EL (cell line): ENCODE data around the gene SATB1.
A peak's percentile ranks its signal among the peaks of the same experiment; 100 is the strongest.

ENCODE experiments used
- DNase-seq: peaks from one replicate; pipeline ENCODE4 v3.0.0-alpha.2; 2016

SATB1 gene

DNA sequence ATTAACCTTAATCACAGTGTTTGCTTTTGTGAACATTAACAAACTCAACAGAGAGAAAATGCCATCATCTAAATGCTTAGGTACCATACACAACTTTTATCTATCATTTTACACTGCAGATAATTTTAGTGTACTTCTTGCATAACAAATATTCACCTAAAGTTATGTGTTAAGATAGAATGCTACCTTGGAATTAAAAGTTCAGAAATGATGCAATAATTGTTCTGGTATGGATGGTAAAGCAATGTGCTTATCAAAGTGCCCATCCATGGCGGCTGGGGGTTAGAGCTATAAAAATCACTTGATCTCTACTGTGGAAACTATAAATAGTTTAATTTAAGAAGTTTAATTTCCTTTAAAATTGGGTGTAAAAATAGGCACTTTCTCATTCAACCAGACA is 28.7 kb downstream of the SATB1 start:
- no peak for DNase-seq

DNA sequence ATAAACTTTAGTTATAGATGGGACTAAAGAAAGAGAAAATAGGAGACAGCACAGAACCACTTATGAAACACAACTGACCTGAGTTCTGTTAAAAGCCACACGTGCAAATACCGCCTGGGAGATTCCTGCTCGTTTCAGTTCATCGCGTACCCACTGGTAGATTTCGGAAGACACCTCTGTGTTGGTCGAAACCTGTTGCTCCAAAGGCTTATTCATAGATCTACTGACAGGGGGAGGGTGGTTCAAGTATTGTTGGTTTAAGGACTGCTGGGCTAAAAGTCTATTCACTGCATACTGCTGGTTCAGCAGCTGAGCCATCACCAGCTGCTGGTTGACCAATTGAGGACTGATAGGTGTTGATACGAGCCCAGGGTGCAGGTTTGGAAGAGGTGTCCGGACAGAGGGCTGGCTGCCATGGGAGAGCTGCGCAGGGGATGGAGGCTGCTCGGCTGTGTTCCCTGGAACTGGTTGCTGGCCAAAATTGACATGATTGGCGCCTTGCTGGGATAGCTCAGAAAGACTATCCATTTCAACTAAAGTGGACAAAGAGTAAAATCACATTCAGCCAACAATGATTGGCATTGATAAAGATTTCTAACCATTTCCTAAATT is 30.6 kb downstream of the SATB1 start:
- no peak for DNase-seq

DNA sequence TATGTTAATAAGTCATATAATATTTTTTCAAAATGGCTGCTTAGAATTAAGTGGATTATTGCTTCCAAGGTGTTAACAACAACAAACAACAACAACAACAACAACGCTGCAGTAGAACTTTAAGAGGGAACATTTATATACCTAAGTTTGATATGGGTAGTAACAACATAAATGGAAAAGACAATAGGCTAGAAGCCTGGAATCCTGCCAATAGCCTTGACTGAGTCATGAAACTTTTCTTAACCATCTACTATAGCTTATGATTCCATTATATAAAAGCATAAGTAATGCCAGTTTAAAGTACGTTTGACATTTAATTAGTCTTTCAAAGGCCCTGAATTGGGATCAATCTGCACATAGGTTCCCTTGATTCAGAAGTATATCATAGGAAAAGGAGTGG is 31.2 kb downstream of the SATB1 start:
- peak; percentile 4 for DNase-seq

DNA sequence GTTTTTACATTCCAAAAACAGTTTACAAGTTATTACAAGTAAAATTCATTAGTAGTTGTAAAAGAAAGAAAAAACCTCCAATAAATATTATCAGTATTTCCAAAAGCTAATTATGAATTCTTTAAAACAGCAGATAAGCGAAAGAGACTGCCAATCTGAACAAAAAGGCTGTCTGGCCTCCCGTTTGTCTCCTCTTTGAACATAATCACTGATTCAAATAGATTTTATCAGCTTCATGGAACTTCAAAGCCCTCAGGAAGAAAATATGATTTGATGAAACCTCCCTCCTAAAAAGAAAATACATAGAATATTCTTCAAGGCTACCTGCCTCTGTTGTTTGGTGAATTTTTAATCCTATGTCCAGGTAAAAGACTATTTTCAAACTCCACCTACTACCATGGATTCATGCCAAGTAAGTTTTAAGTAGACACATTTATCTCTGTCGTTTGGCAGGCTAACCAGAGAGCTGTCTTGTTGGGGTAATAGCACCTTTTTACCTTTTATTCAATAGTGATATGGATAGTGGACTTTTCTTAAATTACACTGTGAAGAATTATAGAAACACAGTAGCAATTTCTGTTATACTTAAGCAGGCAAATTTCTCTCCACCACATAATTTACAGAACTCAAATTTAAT is 35.0 kb downstream of the SATB1 start:
- no peak for DNase-seq

DNA sequence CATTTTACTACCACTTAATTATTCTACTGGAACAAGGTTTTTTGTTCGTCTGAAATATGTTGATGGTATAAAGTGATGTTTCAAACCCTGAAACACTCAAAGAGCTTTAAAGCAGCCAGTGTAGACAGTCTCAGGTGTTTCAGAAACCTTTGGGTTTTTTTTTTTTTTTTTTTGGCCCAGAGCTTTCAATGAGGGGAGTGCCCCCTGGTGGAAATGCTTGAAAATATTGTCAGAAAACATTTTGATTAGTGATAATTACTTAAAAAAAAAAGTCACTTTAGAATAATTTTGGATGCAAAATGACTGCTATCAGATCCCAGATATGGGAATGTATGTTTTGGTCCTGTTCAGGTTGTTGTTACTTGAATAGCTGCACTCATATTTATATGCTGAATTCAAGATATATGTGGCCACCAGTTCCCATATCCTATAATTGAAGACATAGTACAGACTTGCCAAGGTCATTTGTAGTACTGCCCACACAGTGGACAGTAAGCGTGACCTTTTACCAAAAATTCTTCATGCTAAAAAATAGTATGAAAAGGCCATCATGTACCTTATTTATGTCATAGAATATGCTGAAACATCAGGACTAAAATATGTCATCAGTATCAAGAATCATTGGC is 35.9 kb downstream of the SATB1 start:
- peak; percentile 11 for DNase-seq

DNA sequence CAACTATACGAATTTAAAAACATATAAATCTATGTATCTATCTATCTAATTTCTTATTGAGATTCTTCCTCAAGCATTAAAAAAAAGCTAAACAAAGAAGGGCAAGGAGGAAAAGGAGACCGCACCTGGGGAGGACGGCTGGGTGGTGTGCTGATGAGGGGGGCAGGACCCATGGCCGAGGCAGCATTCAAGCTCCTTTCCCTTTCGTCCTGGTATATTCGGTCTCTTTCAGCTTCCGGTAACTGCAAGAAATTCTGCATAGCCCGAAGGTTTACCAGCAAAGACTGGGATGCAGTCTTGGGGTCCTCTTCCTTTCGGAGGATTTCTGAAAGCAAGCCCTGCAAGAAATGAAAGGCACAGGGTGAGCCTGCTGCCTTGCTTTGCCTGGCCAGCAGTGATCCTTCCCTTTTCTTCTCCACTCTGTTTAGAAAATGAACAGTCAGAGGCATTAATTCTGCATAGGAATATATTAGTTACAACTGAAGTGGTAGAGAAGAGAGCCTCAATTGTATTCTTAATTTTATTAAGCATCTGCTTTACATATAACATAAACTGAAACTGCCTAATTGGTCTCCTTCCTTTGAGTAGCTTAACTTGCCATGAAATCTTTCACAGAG is 38.8 kb downstream of the SATB1 start:
- DNase-seq: no peak

DNA sequence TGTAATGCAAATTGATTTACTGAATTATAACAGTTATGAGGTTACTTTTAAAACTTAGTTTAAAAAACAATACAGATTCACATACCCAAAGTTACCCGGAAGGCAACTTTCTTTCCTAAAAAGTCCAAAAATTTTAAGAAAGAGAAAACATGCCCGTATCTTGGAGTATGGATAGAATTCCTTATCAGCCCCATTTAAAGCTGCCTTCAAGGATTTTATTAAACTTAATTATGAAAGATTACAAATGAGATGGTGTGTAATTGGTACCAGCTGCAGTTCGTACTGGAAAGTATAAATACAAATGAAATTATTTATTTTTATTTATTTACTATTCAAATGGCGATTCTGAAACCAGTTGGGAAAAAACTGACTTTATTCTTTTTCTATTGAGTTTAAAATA is 39.4 kb downstream of the SATB1 start:
- no peak for DNase-seq

DNA sequence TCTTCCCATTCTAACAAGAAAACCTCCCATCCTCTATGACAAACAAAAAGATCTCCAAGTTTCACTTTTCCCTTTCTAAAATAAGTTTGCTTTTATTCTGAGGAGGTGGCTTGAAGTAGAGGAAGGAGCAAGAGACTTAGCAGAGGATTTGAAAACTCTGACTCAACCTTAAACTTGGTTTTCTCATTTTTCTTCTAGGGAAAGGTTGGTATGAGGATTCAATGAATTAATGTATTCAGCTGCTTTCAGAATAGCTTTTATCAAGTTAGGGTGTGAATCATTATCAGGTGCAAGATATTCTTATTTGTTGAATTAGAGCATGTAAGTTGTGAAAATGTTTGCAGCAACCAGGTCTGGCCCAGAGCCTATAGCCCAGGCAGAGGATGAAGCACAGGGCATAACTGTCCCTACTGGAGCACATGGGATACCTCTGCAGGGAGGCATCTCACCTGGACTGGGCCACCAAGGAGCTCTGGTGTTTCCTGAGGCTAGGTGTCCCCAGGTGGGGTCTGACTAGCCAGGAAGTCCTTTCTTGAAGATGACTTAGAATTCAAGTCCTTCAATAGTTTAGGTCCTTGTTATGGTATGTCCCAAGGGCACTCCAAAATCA is 42.3 kb downstream of the SATB1 start:
- DNase-seq: no peak

DNA sequence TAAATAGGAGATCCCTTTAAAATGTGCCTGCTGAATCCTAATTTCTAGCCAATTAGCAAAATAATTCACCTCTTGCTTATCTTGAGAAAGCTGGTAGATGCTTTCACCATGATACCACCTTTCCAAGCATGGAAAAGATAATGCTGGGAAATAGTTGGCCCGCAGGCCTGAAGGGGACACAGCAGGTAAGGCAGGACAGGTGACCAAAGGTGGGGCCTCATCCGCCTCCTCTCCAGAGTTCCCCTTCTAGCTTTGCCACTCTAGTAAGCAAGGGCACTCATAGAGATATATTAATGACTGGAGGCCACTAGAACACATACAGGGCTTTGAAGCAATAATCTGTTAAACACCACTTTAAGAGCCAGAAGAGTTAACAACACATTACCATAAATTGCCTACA is 45.5 kb downstream of the SATB1 start:
- DNase-seq: no peak

DNA sequence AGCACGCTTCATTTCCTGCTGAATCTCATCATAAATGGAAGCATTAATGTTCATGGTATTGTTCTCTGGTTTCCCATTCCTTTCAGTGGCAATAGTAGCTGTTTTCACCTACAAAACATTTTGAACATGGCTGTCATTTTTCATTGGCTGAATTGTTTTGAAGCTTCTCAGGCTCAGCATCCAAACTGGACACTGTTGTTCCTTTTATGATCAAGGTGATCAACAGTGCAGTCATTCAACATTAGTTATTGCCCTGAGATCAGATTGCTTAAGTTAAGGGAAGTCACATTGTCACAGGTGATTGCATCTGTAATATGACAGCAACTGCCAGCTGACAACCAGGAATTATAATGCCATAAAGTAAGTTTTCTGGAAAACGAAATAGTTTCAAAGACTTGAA is 46.9 kb downstream of the SATB1 start:
- no peak for DNase-seq

DNA sequence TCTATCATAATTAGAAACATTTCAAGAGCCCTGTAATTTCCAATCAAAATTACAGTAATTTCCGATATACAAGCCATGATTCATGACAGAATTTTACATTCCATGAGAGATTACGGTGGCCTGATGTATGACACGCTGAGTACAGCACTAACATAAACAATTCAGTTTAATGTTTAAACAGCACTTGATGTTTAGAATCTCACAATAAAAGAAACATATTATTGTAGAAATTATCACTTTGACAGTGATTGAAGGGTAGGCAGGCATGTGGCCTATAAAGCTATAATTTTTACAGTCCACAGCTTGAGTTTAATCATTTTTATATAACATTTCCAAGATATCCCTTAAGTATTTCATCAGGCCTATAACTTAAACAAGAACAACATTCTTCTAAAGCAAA is 48.5 kb downstream of the SATB1 start:
- DNase-seq: no peak

DNA sequence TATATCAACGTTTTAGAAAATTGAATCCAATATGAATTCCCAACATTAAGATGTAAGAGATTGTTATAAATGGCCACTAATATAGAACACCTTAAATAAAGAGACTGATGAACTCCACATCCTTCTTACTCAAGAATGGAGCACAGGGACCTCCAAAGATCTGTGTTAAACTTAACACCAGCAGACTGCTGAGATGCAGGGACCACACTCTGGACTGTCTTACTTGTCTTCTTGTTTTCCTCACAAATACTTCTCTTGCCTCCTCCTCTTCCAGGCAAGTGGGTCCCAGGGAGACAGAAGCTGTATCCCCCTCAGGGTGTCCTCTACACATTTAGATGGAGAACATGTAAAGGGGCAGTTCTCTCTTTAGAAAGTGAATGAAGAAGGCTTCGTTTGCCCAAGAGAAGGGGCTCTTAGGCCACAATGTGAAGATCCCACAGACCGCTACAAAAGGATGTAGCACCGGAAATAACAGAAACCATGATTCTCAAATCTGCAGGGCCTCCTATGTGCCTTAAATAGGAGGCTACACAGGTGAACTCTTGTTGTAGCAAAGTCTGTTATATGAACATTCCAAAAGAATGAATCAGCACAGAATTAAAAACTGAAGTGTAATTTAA is 52.2 kb downstream of the SATB1 start:
- no peak for DNase-seq

DNA sequence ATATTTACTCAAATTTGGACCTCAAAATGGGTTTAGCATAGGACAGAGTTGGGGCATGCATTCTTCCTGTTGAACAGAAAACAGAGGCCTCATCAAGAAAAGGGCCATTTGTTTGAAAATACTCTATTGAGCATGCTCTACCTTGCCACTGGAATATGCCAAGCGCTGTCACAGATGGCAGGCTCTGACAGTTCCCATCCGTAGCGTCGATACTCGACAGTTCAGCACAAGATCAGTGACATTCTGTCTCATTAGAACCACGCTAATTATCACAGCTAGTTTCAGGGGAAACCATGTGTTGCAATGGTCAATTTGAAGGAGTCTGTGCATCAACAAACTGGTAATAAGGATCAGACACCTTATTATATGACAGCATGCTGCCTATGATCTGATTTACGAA is 54.5 kb downstream of the SATB1 start:
- no peak for DNase-seq

DNA sequence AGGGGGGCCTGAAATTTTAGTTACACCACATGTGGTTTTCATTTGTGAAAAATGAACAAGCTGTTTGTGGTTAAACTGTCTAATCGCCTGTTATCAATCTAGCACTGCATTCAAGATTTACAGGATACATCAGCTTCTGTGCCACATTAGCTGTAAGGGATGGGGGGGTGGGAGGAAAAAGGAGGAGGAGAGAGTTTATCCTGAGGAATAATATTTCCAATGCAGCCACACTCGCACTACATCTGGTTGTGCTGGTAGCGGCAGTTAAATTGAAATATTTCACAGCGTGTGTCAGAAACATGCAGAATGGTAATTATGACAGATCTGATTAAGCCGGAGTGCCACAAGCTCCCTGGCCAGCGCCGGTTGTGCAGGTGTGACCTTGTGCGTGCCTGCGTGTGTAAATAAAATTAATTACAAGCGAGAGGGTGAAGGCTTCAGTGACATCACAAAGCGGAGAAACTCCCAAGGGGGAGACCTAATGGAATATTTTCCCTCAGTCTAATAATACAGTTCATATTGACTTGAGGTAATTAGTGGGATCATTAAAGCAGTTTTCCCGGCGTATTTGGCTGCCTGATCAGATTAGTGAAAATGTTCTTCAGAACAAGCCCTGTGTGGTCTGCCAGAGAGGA is 55.5 kb downstream of the SATB1 start:
- no peak for DNase-seq

DNA sequence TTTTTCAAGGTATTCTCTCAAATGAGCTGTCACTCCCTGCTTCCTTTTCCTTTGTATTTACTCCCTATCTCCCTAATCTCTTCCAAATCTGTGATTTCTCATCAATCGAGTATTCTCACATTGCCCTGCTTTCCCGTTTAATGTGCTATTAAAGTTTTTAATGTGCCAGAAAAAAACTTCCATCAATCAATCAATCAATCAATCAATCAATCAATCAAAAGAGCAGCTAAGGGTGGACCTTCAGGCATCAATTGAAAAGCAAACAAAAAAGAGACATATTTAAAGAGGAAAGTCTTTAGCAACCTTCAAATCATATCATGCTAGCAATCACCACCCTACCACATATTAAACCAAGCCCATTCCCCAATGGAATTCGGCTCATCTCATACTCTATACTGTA is 58.9 kb downstream of the SATB1 start:
- no peak for DNase-seq

DNA sequence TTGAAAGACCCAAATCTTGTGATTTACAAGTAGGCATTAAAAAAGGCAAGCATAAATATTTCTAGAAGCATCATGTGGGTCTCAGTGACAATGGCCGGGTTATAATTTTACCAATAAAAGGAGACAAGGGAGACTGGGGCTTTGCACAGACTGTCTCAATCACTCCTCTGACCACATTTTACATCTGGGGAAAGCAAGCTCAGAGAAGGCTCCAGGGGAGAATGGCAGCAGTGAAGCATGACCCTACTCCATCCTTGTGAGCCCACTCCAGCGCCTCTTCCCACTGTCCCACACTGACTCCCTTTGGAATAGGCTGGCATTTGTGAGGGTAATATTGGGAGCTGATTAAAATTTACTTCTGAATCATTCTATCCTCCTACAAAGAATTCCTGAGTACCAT is 61.8 kb downstream of the SATB1 start:
- DNase-seq: no peak

DNA sequence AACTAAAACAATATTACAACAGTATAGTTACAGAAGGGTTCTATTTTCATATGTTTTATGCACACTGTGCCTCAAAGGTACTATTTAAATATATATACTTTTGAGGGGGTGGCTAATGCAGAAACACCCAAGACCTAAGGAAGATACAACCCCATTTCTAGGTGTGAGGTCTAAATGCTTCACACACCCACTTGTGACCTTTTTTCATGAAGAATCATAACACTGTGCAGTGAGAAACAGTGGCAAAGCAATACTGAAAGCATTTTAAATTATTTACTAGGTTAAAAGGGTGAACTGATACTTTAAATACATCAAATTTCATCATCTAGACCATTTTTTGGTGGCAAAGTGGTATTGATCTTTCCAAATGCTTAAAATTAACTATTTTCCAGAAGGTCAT is 67.4 kb downstream of the SATB1 start:
- DNase-seq: no peak

DNA sequence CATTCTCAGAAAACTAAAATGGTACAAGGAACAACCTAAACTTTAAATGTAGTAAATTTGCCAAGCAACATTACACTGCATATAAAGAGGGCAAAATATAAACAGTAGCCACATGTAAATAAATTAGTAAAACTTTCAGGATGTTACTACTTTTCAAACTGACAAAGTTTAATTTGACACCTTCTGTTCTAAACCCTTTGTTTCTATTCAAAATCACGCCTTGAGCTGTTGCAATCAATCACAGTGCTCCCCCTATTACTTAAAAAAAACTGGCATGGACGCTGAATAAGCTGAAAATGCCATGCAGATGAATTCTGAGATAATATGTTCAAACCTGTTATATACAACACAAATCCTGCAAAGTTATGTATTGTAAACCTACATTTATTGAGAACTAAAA is 69.3 kb downstream of the SATB1 start:
- DNase-seq: no peak

DNA sequence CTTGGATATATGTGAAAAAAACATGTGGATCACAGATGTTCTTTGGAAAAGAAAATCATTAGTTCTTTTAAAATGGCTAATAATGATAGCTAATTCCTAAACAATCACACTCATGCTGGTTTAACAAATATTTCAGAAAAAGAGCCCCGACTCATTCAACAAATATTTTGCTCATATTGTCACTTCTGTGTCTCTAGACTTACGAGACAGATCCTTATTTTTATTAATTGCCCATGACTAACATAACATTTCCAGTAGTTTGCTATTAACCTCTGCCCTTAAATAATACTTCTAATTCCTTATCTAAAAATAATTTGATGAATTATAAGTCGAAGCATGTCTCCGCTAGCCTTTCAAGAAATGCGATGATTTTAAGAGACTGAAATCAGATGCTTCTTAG is 70.4 kb downstream of the SATB1 start:
- DNase-seq: no peak

DNA sequence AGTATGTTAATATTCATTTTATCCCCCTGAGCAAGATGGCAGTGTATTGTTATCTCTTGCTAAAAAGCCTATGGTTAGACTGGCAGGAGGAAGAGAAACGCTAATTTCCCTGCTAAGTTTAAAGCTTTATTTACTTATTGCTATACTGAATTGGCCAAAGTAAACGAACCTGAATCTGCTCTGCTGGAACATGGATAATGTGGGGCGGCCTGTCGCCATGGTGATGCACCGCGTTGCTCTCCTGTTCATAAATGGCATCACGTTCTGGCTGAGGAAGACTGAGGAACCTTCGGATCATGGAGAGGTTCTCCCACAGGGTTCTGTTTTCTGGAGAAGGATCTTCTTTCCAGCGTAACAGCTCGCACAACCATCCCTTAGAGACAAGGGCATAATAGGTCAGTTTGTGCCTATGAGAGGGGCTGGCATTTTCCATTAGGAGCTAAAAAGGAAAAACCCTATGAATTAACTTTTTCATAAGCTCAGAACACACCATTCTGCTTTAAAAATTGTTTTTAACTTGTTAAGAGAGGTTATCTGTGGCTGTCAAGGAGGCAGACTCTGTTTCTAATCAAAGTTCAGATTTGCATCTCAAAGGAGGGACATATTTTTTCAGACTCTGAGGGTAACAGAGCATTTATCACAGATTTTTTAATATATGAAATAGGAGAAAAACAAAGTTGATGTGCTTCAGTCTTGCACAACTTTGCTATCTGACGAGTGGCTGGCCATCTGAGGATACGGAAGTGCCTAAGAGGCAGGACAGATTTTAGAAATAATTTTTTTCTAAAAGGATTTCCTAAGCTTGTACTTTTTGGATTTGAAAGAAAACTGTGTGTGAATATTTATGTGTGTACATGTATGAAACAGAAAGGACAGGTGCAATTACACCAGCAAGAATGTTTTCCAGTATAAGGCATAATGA is 73.1 kb downstream of the SATB1 start:
- DNase-seq: no peak

DNA sequence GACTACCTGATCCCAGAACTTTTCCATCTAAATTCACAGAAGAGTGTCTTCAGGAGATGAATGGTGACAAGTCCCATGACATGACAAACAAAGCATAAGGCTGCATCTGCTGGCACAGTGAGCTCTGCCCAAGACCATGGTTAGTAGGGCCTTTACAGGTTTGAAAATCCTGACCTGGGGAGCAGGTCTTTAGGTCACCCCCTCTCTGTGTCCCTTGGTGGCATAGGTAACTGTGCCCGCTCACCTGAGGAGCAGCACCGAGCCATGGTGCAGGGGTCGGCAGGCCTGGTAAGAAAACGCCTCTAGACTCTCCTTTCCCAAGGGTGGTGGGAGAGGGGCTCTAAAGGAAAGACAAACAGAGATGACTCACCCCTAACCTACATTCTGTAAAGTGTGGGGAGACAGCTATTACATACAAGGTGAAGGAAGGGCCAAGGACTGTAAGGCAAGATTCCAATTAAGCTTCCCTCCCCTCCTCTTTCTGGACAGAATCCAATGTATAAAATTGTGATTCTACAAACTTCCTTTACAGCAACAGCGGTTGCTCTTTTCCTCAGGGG is 74.0 kb downstream of the SATB1 start:
- DNase-seq: no peak
